CD4-positive, alpha-beta T cell treated with Interleukin-6 at 100 ng/mL for 8 hours (primary cell): ENCODE measurements around the gene C2orf72.
A peak's percentile ranks its signal among the peaks of the same experiment; 100 is the strongest.
"Not testable (repeated sequence)": the region's sequence is repeated elsewhere in the genome, so short reads cannot be mapped to it uniquely, and the experiment has no call there.

ENCODE experiments used
- DNase-seq: peaks from one replicate; pipeline ENCODE4 v3.0.0-alpha.2; 2020; ENCODE audit warnings: mixed read lengths, low spot score

Gene C2orf72

DNA sequence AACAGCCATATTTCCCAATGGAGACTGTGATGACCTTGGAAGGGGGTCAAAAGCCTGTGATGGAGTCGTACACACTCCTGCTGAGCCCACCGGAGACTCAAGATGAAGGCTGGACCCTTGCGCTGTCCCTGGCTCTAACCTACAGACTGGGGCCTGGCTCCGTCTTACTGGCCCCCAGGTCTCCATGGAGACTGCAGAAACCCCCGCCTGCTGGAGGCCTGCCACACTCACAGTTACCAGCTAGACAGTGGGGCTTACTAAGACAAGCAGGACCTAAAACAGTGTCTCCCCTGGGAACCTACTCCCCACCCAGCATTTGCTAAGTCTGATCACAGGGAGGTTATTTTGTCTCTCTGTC lies 9.6 kb downstream of the C2orf72 start:
- no peak for DNase-seq

DNA sequence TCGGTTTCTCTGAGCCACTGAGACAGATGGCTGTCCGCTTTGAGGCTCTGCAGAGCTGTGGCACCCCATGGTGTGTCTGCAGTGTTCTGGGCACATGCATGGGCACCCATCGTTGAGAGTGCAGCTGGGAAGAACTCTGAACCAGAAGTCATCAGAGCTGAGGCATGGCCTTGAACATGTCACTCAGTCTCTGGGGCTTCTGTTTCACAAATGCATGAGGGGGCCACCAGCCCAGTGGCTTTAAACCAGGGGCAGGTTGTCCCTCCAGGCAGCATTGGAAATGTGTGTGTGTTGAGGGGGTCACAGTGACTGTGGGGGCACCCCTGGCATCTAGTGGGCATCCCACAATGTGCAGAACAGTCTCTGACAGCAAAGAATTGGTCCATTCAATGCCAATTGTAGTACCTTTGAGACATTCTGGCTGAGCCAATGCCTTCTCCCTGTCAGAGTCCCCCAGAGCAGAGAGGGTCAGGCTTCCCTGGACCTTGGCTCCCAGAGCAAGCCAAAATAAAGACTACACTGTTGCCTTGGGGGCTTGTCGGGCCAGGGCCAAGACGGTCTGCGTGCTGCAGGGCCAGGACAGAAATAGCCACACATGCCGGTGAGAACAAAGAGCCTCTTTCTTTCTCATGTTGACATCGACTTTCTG lies 10.1 kb downstream of the C2orf72 start:
- no peak for DNase-seq

DNA sequence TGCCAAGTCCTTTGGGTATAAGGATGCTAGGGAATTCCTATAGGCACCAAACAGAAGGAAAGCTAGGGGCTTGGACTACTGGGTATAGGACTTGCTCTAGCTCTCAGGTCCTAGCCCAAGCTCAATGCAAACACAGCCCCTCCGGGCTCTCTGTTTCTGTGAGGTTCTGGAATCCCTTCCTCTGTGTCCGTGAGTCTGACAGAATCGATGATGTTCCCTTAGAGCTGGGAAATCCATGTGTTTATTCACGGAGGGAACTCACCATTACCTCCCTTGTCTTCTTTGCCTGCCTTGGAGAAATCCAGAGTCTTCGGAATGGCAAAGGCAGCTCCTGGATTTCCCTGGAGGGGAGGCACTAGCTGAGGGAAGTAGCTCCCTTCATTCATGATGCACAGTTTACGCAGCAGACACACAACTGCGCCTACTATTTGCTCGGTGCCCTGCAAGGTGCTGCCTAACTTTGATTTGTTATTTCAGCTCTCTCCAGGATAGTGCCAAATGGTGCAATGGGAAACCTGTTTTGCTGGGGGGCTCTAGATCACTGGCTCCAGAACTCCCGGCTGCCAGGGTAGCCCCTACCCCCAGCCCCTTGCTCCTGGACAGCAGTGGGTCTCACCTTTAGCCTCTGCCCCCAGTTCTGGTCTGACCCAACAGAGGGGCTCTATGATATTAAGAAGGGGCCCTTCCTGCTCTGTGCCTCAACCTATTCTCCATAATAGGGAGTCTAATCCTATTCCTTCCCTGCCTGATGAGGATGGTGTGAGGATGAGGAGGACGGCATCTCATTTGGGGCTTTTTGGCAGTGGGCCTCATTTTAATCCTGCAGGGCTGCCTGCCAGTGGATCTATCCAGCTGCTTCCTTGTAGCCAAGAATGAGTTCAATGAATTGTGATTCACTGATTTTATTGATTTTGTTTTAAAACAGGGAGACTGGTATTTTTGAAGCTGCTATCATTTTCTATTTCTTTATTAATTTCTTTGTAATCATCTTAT lies 10.9 kb downstream of the C2orf72 start:
- DNase-seq = no peak

- DNase-seq = no peak
These were observed 12.1 kb downstream of the C2orf72 start for GRCh38 chr2:231049286-231050017.

- DNase-seq = no peak
These were observed 12.9 kb downstream of the C2orf72 start for GRCh38 chr2:231050018-231050901.

DNA sequence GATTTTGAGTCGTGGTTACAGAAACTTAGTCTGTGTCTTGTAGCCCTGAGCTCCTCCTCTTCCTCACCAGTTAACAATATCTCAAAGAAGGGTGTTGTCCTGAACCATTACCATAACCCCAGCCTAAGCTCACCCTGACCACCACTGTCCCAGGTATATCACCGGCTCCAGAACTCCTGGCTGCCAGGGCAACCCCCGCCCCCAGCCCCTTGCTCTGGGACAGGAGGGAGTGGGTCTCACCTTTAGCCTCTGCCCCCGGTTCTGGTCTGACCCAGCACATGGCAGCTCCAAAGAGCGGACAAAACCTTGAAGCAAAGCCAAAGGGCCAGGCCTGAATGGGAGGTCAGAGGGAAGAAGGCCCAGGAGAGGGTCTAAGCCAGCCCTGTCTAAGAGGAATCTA lies 13.8 kb downstream of the C2orf72 start:
- no peak for DNase-seq

DNA sequence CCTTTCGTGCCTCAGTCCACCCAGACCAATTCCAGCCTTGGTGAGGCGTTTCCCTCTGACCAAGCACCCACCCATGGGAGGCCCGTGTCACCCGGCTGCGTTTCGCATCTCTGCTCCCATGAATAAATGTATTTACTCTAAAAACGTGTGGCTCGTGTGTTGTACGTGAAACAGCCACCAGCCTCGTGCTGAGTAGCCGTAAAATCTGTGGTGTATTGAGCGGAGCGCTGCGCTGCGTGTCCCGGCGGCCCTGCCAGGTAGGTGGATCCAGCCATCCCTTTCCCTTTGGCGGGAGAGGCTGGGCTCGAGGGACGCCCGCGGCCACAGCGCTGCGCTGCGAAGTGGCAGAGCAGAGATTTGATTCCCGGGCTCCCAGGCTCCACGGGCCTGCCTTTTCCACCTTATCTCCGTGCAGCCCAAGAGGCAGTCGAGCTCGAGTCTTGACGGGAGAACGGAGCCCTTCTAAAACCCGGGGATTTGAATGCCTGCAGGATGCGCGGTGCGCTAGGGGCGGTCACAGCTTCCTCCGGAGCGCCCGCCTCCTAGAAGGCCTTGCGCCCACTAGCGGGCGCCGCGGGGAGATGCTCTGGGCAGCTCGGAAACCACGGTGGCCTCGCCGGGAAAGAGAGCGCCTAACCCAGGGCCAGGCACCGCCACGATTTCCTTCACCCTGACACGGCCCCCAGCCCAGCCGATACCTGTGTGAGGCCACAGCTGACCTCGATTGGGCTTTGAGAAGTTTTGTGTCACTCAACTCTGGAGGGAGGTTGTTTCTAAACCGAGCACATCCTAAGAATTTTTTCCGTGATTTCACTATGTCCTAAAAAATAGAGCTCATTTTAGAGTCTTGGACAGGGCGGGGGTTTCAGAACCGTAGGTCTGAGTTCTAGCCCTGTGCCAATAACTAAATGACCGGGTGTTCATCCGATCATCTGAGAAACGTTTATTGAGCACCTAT lies 15.4 kb downstream of the C2orf72 start:
- peak; percentile 83 for DNase-seq

- DNase-seq = no peak
These were observed 16.5 kb downstream of the C2orf72 start for GRCh38 chr2:231053846-231054245.

- DNase-seq = peak; percentile 92
These were observed 19.4 kb downstream of the C2orf72 start, which contains the start of gene PSMD1 for GRCh38 chr2:231056453-231057416. TSS of gene PSMD1 (plus strand) at chr2:231056867. CDS start at chr2:231057026, 159 bp downstream.

DNA sequence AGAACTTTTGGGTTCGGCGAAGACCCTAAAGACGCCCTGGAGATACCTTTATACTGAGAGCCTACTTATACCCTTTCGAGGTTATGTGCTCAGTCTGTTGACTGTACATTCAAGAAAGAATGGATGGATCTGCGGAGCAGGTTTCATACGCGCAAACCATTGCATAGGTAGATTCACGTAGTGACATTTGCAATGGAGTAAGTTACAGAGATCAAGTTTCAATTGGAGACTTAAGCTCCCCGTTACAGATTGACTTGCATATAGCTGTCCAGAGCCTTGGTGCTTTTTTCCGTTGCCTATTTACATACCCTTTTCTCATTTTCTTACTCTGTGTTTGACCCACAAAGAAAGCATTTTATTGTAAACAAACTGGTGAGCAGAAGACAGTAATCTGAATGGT lies 20.3 kb downstream of the C2orf72 start:
- DNase-seq = no peak

- no peak for DNase-seq
These were observed 21.6 kb downstream of the C2orf72 start for GRCh38 chr2:231058761-231059550.

- DNase-seq = no peak
These were observed 22.4 kb downstream of the C2orf72 start for GRCh38 chr2:231059756-231060155.

DNA sequence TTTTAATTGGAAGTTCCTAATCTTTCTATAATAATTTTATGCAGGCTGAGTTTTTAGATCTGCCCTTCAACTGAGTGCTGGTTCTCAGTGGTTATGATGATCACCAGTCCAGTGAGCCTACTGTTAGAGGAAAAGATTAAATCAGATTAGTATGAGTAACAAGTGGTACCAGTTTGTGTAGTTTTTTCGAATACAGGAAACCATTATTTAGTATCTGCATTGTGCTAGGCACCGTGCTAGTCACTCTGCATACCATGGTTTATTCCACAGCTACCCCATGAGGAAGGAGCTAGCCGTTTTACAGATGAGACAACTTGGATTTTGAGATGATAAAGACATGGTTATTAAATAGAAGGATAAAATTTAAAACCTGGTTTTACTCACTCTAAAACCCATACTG lies 25.5 kb downstream of the C2orf72 start:
- DNase-seq = no peak

GRCh38 chr2:231063347-231063746 lies 26.0 kb downstream of the C2orf72 start:
- DNase-seq = no peak

- no peak for DNase-seq
These were observed 28.6 kb downstream of the C2orf72 start for GRCh38 chr2:231065966-231066365.

DNA sequence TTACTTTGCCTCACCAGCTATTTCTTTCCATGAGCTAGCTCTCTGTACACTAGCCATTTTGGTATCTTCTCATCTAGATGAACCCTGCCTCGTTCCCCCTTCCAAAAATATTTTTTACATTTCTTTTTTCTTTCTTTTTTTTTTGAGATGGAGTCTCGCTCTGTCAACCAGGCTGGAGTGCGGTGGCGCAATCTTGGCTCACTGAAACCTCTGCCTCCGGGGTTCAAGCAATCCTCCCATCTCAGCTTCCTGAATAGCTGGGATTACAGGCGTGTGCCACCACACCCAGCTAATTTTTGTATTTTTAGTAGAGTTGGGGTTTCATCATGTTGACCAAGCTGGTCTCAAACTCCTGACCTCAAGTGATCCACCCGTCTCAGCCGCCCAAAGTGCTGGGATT lies 30.2 kb downstream of the C2orf72 start:
- not testable (repeated sequence) for DNase-seq

DNA sequence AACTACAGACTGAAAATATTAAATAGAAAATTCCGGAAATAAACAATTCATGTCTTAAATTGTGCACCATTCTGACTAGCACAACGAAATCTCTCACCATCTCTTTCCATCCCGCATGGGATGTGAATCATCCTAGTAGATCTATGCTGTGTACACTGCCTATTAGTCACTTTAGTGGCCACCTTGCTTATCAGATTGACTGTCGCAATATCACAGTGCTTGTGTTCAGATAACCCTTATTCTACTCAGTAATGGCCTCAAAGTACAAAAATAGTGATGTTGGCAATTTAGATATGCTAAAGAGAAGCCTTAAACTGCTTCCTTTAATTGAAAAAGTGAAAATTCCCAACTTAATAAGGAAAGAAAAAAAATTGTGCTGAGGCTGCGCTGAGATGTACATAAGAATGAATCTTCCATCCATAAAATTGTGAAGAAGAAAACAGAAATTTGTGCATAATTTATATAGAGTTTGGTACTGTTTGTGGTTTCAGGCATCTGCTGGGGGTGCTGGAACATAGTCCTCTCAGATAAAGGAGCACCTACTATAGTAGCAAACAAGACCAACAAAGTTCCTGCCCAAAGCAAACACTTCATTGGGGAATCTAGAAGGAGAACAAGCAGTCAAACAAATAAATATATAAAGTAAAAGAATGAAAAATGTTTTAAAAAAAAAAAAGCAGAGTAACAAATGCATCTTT lies 31.4 kb downstream of the C2orf72 start:
- peak; percentile 6 for DNase-seq
